Kidney tubule cell (primary cell): ENCODE results near the gene RSPO1.
"Not testable (repeated sequence)": the region's sequence is repeated elsewhere in the genome, so short reads cannot be mapped to it uniquely, and the experiment has no call there.

ENCODE experiments used
- DNase-seq: peaks from one replicate; pipeline ENCODE4 v3.0.0-alpha.2; 2018; ENCODE audit warnings: low spot score

The RSPO1 gene, protein sequence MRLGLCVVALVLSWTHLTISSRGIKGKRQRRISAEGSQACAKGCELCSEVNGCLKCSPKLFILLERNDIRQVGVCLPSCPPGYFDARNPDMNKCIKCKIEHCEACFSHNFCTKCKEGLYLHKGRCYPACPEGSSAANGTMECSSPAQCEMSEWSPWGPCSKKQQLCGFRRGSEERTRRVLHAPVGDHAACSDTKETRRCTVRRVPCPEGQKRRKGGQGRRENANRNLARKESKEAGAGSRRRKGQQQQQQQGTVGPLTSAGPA

DNA sequence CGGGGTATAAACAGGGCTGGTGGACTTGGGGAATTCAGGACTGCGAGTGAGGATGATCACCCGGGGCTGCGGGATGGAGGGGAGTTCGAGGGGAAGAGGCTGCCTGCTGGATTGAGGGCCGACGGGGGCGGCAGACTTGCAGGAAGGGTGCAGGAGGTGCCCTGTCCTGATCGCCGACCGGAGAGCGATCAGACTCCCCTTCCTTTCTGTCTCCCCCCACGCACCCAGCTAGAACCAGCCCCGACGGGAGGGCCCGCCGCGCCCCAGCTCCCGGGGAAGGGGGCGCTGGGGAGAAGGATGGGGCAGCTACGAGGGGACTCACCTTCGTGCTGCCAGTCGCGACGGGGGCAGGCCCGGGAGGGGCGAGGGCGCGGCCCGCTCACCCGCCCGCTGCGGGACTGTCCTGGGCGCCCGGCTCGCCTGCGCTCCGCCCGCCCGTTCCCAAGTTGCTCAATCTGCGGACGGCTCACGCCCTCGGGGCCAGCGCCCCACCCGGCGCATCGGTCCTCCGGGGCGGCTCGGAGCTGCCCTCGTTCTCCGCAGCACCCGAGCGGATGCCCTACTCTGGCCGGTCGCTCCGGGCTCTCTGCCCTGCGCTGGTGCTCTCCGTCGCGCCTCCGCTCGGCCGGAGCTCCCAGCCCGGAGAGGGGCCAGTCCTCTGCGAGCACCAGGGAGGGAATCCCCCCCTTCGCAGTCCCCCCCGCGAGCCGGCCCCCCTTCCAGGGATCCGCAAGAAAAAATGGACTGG, at the start of gene RSPO1:
Gene RSPO1, minus strand, starts transcription at position 649 of the 748 bp plus-strand sequence. CDS start 5,231 bp downstream, outside the sequence.
- peak; percentile 4 for DNase-seq

DNA sequence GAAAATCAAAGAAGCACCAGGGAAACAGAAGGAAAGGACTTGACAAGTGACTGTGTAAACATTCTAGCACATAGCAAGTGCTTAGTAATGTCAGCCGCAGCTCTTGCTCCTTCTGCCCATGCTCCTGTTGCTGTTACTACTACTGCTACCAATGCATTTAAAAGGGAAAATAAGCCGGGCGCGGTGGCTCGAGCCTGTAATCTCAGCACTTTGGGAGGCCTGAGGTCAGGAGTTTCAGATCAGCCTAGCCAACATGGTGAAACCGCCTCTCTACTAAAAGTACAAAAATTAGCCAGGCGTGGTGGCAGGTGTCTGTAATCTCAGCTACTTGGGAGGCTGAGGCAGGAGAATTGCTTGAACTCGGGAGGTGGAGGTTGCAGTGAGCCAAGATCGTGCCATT, 49.5 kb upstream of the RSPO1 start:
- DNase-seq = not testable (repeated sequence)

DNA sequence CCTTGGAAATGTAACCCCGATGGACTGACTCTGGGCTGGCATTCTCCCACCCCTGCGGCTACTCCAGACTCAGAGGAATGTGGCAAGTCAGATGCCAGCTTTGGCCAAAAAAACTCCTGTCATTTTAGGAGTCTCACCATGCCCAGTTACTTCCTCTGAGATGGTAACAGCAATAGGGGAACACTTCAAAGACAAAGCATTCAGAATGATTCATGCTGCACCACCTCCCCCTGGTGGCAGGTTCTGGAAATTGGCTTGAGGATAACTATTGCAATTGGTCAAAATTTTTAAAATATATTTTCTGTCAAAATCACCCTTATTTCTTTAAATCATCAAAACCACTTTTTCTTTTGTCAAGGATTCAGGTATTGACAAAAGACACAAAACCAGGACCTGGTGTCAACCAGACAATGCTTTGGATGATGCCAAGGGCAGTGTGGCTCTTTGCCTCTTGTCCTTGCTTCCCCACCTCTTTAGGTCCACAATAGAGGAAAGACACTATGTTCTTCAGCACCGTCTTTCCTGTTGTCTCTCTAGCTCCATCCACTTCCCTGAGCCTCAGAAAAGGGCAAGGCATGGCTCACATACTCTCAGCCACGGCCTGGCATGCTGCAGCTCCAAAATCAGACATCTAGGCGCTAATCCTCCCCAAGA, 47.8 kb upstream of the RSPO1 start:
- DNase-seq = peak; percentile 63

DNA sequence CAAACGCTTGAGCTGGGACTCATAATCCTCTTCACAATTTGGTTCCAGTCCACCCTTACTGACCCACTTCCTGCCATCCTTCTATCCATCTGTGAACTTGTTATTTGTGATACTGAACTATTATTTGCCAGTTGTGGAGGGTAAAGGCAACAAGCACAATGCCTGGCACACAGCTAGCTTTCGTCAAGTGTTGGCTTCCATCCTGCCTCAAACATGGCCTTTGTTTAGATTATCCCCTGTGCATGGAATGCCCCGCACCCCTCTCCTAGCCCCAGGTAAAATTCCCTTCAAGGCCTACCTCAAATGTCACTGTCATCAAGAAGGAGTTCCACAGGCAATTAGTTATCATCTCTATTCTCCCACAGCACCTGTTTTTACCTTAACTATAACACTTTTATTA, 46.2 kb upstream of the RSPO1 start:
- DNase-seq = no peak

DNA sequence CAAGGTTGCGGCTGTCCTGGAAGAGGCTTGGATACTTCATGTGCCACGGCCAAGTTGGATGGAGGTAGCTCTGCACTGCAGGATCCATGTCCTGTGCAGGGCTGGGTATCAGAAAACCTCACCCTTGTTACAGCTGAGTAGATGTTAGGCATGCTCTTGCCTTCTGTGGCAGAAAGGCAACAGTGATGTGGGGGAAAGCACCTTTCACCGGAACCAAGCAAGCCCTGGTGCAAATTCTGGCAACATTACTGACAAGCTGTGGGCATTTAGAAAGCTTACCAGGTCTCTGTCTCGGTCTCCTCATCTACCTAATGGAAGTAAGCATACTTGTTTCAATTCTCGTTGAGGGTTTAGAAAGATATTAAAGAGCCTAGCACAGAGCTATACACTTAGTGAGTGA, 43.1 kb upstream of the RSPO1 start:
- DNase-seq = no peak

DNA sequence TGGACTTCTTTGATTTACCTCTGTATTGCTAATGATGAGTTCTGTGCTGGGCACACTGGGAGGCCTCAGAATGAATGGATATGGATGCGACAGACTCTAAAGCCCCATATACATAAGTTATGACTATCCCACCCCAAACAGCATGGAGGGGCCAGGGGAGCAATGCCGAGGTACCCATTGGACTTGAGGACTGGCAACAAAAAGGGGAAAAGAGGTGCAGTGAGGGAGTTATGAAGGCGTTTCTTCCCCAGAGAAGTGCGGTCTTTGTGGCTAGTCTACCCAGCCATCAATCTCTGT, 42.4 kb upstream of the RSPO1 start:
- DNase-seq = no peak

DNA sequence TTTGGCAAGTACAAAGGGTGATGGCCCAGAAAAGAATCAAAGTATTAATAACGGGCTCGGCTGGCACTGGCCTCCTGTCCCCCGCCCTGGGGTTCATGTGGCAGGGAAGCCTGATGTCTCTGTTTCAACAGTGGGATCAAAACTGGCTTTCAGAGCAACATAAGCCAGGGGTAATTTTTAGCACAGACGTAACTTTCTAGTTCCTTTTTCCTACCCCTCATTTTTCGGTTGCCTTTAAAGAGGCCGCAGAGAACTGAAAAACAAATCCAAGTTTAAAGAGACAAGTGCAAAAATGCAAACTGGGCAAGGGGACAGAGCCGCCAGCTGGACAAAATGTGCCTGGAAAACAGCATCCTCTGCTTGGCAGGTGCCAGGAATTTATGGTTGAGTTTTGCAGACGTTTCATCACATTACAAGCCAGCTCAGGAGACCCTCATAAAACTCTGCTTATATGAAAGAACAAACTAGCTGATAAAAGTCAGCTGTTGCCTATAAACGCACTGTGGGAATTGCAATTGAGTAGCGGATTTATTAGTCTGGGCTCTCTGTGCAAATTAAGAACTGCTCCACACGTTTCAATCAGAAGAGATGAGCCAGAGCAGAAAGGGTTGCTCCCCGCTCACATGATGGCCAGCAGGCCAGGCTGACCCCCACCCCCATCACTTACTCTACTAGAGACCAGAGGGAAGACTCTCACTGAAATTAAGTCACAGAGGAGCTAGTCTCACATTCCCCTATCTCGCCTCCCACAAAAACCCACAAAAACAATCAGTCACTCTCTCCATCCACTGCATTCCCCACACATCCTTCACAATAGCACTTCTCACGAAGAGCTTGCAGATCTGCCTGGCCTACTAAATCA, 41.8 kb upstream of the RSPO1 start:
- no peak for DNase-seq

DNA sequence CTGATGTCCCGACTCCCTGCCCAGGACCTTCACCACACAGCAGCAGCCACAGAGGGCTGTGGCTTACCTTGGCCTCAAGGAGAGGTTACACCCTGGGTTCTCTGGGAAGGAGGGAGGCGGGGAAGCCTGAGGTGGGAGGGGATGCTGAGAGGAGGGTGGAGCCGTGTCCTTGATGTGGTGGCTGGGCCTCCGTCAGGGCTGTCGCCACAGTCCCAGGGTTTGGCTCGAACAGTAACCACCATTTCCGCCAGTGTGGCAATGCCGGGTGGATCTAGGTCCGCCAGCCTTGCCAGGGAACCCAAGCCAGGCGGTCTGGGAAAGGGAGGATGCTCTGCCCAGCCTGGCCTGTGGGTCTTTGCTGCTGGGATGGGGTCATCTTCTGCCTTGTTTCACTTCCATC, 39.2 kb upstream of the RSPO1 start:
- DNase-seq = no peak

DNA sequence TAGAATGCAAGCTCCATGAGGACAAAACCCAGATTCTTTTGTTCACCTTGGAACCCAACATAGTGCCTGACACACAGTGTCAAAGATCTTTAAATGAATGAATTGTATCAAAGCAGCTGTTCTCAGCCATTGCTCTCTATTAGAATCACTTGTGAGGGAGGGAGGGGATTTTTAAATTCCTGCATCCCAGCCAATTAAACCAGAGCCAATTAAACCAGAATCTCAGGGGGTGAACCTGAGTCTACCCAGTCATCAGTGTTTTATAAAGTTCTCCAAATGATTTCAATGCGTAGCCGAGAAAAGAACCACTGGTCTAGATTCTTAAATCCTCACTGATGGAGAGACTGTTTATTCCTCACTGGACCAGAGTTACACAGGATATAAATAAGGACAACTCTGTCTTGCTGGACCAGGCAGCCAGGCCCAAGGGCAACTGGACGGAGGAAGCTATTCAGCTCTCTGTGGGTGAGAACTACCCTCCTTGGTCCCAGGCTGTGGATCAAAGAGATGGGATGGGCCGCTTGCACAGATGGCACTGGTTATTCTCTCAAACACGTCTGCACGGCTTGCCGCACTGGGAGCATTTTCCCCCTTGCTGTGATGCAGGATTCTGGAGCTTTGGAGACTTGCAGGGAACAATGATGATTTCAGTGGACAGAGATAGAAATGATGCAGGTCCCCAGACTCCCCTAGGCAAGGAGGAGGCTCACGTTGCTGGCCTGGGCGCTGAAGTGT, 37.6 kb upstream of the RSPO1 start:
- DNase-seq = no peak

DNA sequence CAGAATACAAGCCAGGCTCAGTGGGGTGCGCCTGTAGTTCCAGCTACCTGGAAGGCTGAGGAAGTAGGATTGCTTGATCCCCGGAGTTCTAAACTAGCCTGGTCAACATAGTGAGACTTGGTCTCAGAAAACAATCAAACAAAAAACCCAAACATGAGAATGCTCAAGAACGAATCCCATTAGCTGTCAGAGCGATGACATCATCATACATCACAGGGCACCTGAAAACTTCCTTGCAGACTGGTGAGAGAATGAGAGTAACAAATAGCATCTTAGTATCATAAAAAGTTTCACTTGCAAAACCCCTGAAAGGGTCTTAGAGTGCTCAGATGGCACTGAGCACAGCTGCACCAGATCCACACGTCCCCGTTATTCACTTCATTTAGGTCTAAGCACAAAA, 36.6 kb upstream of the RSPO1 start:
- DNase-seq = no peak

DNA sequence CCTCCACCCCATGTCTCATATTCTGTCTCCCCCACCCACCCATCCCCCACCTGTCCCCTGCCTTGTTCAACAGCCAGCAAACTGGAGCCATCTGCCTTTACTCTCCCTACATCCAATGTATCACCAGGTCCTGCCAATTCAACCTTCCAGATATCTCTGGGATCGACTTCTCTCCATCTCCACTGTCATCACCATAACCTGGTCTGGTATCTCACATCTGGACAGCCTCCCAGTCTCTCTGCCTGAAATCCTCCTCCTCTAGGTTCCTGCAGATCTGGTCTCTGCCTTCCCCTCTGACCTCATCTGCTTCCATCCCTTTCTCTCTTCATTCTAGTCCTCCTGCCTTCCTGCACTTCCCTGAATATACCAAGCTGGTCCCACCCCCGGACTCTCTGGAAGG, 35.4 kb upstream of the RSPO1 start:
- DNase-seq = no peak

DNA sequence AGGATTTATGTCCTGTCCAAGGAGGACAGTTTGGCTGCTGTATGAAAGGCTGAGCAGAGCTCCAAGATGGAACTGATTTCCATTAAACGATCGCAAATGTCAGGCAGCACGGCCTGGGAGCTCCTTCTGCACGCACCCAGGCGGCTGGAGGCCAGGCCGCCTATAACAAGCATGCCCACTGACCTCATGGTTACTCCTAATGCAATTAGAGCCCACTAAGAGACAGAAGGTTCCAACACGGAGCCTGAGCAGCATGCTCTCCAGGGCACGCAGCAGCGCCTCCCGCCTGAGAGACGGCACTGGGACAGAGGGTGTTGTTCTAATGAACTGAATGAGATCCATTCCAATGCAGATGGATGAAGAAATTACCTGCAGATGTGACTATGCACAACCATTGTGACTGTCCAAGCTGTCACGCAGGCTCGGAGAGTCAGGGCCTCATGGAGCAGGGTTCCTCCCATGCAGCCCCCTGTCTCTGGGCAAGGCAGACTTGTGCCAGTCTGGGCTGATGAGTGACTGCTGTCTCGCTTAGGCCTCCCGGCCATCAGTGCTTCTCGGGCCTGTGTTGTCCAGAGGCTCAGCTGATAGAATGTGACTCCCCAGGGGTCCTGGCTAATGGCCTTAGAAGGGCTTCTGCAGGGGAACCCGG, 32.5 kb upstream of the RSPO1 start:
- DNase-seq = no peak

DNA sequence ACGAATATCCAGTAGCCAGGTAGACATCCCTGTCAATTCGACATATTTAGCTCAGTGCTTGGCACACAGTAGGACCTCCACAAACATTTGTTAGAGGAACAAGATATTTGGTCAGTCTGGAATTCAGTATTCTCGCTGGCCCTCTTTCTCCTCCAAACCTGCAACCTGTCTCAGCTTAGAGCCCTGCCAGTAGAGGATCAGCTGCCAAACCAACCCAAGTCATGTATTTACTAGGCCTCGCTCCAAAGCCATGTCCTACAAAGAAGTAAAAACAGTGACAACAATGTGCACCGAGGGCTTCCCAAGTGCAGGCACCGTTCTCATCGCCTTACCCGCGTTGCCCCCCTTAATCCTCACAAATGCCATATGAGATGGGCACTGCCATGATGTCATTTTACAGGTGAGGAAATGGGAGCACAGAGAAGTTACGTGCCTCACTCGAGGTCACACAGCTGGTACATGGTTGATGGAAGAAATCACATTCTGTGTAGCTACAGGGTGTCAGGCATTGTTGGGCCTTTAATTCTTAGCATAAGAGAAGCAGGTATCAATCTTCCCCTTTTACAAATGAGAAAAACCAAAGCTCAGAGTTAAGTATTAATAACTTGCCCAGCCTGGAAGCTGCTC, 31.7 kb upstream of the RSPO1 start:
- no peak for DNase-seq

DNA sequence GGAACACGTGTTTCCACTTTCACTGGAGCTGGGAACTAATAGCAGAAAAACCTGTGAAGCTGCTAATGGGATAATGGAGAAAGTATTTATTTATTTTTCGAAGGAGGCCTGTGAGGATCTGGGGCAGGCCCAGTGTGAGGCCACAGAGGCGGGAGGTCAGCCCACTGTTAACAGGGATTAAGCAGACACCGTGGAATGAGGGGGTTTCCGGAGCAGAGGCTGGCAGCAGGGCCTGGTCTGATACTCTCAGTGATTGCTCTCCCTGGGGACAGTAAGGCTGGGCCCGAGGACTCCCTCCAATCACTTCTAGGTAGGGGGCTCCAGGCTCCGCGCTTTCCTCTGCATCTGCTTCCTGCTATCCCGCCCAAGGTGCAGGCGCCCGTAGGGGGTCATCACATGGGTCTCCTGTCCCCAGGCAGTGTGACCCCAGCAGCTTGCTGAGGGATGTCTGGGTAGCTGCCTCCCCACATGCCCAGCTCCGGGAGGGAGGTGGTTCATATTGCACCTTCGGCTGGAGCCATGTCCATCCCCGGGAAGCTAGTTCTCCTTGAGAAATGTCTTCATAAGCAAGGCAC, 28.8 kb upstream of the RSPO1 start:
- DNase-seq = no peak

DNA sequence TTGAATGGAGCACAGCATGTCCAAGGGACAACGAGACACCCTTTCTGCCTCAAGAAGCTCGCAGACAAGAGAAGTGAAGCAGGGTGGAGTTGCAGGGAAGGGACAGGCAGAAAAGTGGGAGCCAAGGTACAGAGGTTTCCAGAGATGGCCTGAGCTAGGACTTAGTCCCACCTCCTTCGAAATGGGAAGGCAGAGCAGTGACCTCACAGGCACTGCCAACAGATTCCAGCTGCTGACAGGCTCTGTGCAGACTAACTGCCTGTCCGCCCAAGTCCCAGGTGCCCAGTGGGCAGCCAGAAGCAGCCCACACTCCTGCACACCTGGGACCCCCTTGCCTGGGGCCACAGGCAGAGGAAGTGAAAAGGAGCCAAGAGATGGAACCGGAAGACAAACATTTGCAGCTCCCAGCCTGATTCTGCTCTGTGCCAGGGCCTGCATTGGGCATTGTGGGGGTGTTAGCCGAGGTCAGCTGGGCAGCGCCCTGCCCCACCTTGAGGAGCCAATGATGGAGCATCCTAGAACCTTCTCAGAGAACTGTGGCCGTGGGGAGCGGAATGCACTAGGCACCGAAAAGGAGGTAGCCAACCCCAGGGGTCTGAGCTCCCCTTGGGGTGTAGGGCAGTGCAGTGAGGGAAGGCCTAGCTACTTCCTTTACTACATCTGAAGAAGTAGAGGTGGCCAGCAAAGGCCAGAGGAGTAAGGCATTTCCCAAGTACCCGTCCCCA, 27.5 kb upstream of the RSPO1 start:
- DNase-seq = no peak

DNA sequence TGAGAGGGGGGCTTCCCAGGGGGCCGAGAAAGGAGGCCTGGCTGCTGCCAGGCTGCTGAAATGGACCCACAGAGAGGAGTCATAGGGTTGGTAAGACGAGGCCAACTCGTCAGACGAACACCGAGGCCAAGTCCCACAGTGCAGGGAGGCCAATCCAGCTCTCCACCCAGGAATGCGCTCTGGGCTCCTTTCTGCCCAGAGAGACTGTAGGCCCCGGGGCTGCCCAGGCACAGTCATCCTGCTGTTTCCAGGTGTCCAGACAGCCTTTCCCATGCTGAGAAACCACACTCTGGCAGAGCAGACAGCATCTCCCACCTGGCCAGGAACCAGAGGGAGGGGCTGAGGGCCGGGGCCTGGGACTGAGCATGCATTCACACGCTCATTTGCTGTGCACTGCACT, 26.7 kb upstream of the RSPO1 start:
- no peak for DNase-seq

DNA sequence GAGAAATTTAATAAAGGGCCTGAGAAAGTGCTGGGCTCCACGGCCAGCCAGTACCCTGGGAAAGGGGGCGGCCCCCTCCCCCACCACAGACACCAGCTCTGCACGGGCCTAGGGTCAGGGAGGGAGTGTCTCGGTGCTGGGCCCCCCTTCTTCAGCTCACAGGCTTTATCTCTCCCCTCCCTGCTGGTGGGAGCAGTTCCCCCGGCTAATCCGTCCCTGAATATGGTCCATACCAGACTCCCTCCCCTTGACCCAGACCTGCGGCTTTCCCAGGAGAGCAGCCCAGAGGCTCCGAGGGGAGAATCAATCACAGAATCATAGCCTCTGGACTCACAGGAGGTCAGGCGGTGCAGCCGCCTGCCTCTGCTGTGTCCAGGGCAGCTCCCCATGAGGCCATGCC, 26.0 kb upstream of the RSPO1 start:
- no peak for DNase-seq

DNA sequence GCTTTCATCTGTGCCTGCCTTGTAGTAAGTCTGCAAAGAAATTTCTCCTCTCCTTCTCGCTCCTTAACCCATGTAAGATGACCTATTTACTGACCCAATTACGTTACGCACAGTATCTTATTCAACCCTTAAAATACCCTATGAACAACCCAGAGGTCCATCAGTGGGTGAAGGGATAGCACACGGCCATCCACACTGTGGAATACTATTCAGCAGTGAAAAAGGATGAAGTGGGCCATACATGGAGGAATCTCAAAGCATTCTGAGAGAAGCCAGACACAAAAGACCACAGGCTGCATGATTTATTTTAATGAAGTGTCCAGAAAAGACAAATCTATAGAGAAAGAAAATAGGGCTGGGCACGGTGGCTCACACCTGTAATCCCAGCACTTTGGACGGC, 23.8 kb upstream of the RSPO1 start:
- DNase-seq = no peak

DNA sequence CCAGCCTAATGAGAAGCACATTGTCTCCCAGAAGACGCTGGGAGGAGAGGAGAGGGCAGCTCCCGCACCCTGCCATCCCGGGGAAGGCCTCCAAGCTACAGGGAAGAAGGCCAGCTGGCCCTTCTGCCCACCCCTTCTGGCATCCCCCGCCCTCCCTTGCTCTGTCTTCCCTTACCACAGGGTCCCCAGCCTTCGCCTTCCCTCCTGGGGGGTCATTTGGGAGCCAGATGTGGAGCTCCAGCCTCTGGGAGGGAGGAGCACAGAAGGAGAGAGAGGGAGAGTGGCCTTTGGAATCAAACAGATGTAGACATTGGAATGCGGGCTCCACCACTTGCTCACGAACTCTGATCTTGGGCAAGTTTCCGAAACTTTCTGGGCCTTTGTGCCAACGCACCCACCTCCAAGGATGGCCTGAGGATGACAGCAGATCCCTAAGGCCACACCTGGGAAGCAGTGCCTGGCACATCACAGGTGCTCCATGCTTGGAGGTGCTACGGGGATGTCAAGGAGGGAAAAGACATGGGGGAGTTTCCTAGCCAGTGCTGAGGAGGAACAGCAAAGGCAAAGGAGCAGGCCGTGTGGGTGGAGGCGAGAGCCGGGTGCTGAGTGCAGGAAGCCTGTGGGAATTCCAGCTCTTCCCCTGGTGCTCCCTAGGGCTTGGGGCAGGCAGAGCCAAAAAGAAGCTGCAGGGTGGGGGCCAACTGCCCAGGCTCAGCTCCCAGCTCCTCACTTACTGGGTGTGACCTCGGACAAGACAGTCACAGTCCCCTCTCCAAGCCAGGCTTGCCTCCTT, 23.1 kb upstream of the RSPO1 start:
- DNase-seq = no peak
